GM23338 (cell line): ENCODE data around the gene GM2A. TPM values are rescaled to one million over a fixed set of nuclear protein-coding genes. Genes with fewer than 3 reads are reported as not detected.

Source experiments
- ATAC-seq: fragments of 200-7000 bp; cut with Tn5 transposase; 3 replicates; pipeline ENCODE4 v1.9.1; 2020
- DNase-seq: peaks from one replicate; pipeline ENCODE4 v3.0.0-alpha.2; 2015; ENCODE audit warnings: low spot score
- H2AFZ ChIP-seq: fragments of 200-600 bp; sonication (generic); 2 replicates; pipeline ENCODE4 v1.8.0; 2016; ENCODE audit warnings: antibody characterized with exemption, mild to moderate bottlenecking, moderate library complexity
- H3F3A ChIP-seq: fragments of 200-600 bp; sonication (generic); replicated peaks from 2 replicates; pipeline ENCODE4 v1.8.0; 2017; ENCODE audit warnings: antibody characterized with exemption, mixed run types, low read depth
- H3K27ac ChIP-seq: fragments of 200-600 bp; sonication (generic); 2 replicates; pipeline ENCODE4 v1.6.1; 2016; ENCODE audit warnings: low read depth
- H3K27me3 ChIP-seq: fragments of 200-600 bp; sonication (generic); 2 replicates; pipeline ENCODE4 v1.8.0; 2016; ENCODE audit warnings: mild to moderate bottlenecking, mixed run types, moderate library complexity; ENCODE audit not compliant: insufficient read depth
- H3K36me3 ChIP-seq: fragments of 200-600 bp; sonication (generic); 2 replicates; pipeline ENCODE4 v1.8.0; 2016; ENCODE audit warnings: mild to moderate bottlenecking; ENCODE audit not compliant: insufficient read depth
- H3K4me1 ChIP-seq: fragments of 200-600 bp; sonication (generic); 2 replicates; pipeline ENCODE4 v1.8.0; 2016; ENCODE audit warnings: mild to moderate bottlenecking, moderate library complexity; ENCODE audit not compliant: insufficient read depth
- H3K4me2 ChIP-seq: fragments of 200-600 bp; sonication (generic); 2 replicates; pipeline ENCODE4 v1.7.1; 2017; ENCODE audit warnings: mixed run types
- H3K4me3 ChIP-seq: fragments of 200-600 bp; sonication (generic); 2 replicates; pipeline ENCODE4 v1.6.1; 2016; ENCODE audit warnings: mixed run types
- H3K79me2 ChIP-seq: fragments of 200-600 bp; sonication (generic); replicated peaks from 2 replicates; pipeline ENCODE4 v1.8.0; 2017; ENCODE audit warnings: mild to moderate bottlenecking; ENCODE audit not compliant: insufficient read depth
- H3K9me2 ChIP-seq: fragments of 200-600 bp; sonication (generic); 2 replicates; pipeline ENCODE4 v1.8.0; 2017; ENCODE audit not compliant: insufficient read depth
- H4K20me1 ChIP-seq: fragments of 200-600 bp; sonication (generic); replicated peaks from 2 replicates; pipeline ENCODE4 v1.8.0; 2017; ENCODE audit warnings: mild to moderate bottlenecking; ENCODE audit not compliant: insufficient read depth
- H3K27ac Mint-ChIP-seq: 2 replicates; pipeline ENCODE4 v1.8.0; 2020; ENCODE audit warnings: inconsistent platforms, mild to moderate bottlenecking, moderate library complexity, mixed read lengths
- H3K27me3 Mint-ChIP-seq: 3 replicates; pipeline ENCODE4 v1.8.0; 2022; ENCODE audit warnings: low read depth, mild to moderate bottlenecking, moderate library complexity, mixed read lengths, inconsistent platforms; ENCODE audit not compliant: insufficient read depth, poor library complexity
- H3K36me3 Mint-ChIP-seq: 3 replicates; pipeline ENCODE4 v1.8.0; 2021; ENCODE audit warnings: low read depth, mild to moderate bottlenecking, inconsistent platforms, moderate library complexity, mixed read lengths
- H3K4me1 Mint-ChIP-seq: 3 replicates; pipeline ENCODE4 v1.8.0; 2020; ENCODE audit warnings: mild to moderate bottlenecking, inconsistent platforms, mixed read lengths
- H3K4me3 Mint-ChIP-seq: 3 replicates; pipeline ENCODE4 v1.8.0; 2021; ENCODE audit warnings: moderate library complexity, mild to moderate bottlenecking, inconsistent platforms, mixed read lengths
- H3K9me3 Mint-ChIP-seq: 3 replicates; pipeline ENCODE4 v1.8.0; 2020; ENCODE audit warnings: moderate library complexity, mild to moderate bottlenecking, inconsistent platforms, mixed read lengths
- CREB1 ChIP-seq: fragments of 250-450 bp; sonication (Bioruptor Pico); IDR thresholded peaks from 2 replicates; pipeline ENCODE4 v1.5.0; 2020; ENCODE audit warnings: low read depth, mild to moderate bottlenecking, moderate library complexity
- CTCF ChIP-seq, 2 experiments: fragments of 200-600 bp in 1 of 2; sonication (generic) in 1 of 2; conservative IDR thresholded peaks; 2 replicates each; pipeline versions ENCODE4 v1.5.1 to v1.6.1; 2016 to 2017; ENCODE audit warnings: antibody characterized with exemption in 2 of 2, low read depth in 2 of 2, mild to moderate bottlenecking in 2 of 2, moderate library complexity in 1 of 2
- ETS1 ChIP-seq: IDR thresholded peaks from 2 replicates; pipeline ENCODE4 v1.6.1; 2016; ENCODE audit warnings: antibody characterized with exemption
- EZH2 ChIP-seq: fragments of 200-600 bp; sonication (generic); IDR thresholded peaks from one replicate; pipeline ENCODE4 v1.8.0; 2017; ENCODE audit warnings: antibody characterized with exemption, mild to moderate bottlenecking, low read depth; ENCODE audit not compliant: unreplicated experiment
- EZH2phosphoT487 ChIP-seq: fragments of 200-600 bp; sonication (generic); IDR thresholded peaks from one replicate; pipeline ENCODE4 v1.8.1; 2018; ENCODE audit warnings: antibody characterized with exemption; ENCODE audit not compliant: unreplicated experiment
- JUNB ChIP-seq: IDR thresholded peaks from one replicate; pipeline ENCODE4 v1.6.1; 2016; ENCODE audit warnings: antibody characterized with exemption; ENCODE audit not compliant: unreplicated experiment
- NANOG ChIP-seq: IDR thresholded peaks from 2 replicates; pipeline ENCODE4 v1.6.1; 2016; ENCODE audit warnings: antibody characterized with exemption, borderline replicate concordance
- POLR2AphosphoS5 ChIP-seq: IDR thresholded peaks from 2 replicates; pipeline ENCODE4 v1.6.1; 2016; ENCODE audit warnings: antibody characterized with exemption, low read depth
- REST ChIP-seq: IDR thresholded peaks from one replicate; pipeline ENCODE4 v1.6.1; 2018; ENCODE audit warnings: antibody characterized with exemption; ENCODE audit not compliant: unreplicated experiment
- ZNF114 ChIP-seq: fragments of 250-450 bp; sonication (Bioruptor Pico); IDR thresholded peaks from 2 replicates; pipeline ENCODE4 v1.5.0; 2020; ENCODE audit warnings: mild to moderate bottlenecking, moderate library complexity
- ZNF331 ChIP-seq: fragments of 250-450 bp; sonication (Bioruptor Pico); IDR thresholded peaks from 2 replicates; pipeline ENCODE4 v1.5.0; 2020; ENCODE audit warnings: low read depth, mild to moderate bottlenecking, moderate library complexity
- polyA plus RNA-seq: library from polyadenylated mRNA; unstranded; fragments of >200 nt; fragmentation: Nextera tagmentation; extraction: Ambion mirVana; gene quantifications from 2 replicates; pipeline ENCODE4 v1.2.1, GENCODE V29; 2016
- total RNA-seq: library from RNA; depleted of rRNA; stranded (reverse); fragments of >200 nt; shearing (Covaris generic); gene quantifications from 2 replicates; pipeline ENCODE4 v1.2.3, GENCODE V29; 2014

Gene GM2A
- total and polyA plus RNA-seq, 2 experiments from 2014 or later: 9.8 to 27.8 TPM

GRCh38 chr5:151215546-151215880 is 37.5 kb upstream of the GM2A start:
- no peaks in the 10 kb centered on the region for H3K27me3 ChIP-seq
- no peaks in the 10 kb centered on the region for H3K79me2 ChIP-seq
- no peak overlapping the region for H3K27ac ChIP-seq
- no peaks in the 10 kb centered on the region for H3K9me2 ChIP-seq
- H3K4me1 ChIP-seq: peaks cover 4% of the 10 kb centered on the region; the same call in 1 of the 2 replicates
- peaks cover 8% of the 10 kb centered on the region; the same call in 2 of the 3 replicates for H3K4me1 Mint-ChIP-seq
- H3K36me3 Mint-ChIP-seq: no peaks in the 10 kb centered on the region
- DNase-seq (no peak), ATAC-seq (no peak)
- H3K4me3 Mint-ChIP-seq: no peak overlapping the region
- no peak overlapping the region for H3K4me2 ChIP-seq
- no peaks in the 10 kb centered on the region for H3F3A ChIP-seq
- TF ChIP-seq EZH2: no peak
- no peak for TF ChIP-seq CREB1 (CRISPR knock-in tag)
- TF ChIP-seq REST: no peak
- TF ChIP-seq EZH2phosphoT487: no peak
- TF ChIP-seq ZNF331 (CRISPR knock-in tag): no peak
- no peak for TF ChIP-seq POLR2AphosphoS5
- TF ChIP-seq ZNF114 (CRISPR knock-in tag): no peak
- no peak for TF ChIP-seq CTCF (conservative IDR thresholded peaks at IDR 0.05; ENCODE audit: low read depth in 2 of 2)
- TF ChIP-seq NANOG: no peak
- H3K9me3 Mint-ChIP-seq: no peaks in the 10 kb centered on the region
- H3K27ac Mint-ChIP-seq: no peak overlapping the region
- peaks cover 3% of the 10 kb centered on the region for H3K27me3 Mint-ChIP-seq
- H3K36me3 ChIP-seq: no peaks in the 10 kb centered on the region
- no peak overlapping the region for H2AFZ ChIP-seq
- H4K20me1 ChIP-seq: no peaks in the 10 kb centered on the region
- H3K4me3 ChIP-seq: no peak overlapping the region

GRCh38 chr5:151216781-151217180 is 36.2 kb upstream of the GM2A start:
- DNase-seq (no peak), ATAC-seq (no peak)
- H3K4me2 ChIP-seq: no peak overlapping the region
- H3K36me3 ChIP-seq: no peaks in the 10 kb centered on the region
- Mint-ChIP-seq H3K9me3 (no peaks in the 10 kb centered on the region), H3K27me3 (peaks cover 2% of the 10 kb centered on the region), H3K4me3 (no peak overlapping the region), H3K4me1 (peaks cover 8% of the 10 kb centered on the region; the same call in 2 of the 3 replicates), H3K27ac (no peak overlapping the region), H3K36me3 (no peaks in the 10 kb centered on the region)
- H3K27ac ChIP-seq: no peak overlapping the region
- H3K27me3 ChIP-seq: no peaks in the 10 kb centered on the region
- H2AFZ ChIP-seq: no peak overlapping the region
- no peaks in the 10 kb centered on the region for H3K79me2 ChIP-seq
- H3F3A ChIP-seq: no peaks in the 10 kb centered on the region
- peaks cover 4% of the 10 kb centered on the region; the same call in 1 of the 2 replicates for H3K4me1 ChIP-seq
- H3K9me2 ChIP-seq: no peaks in the 10 kb centered on the region
- no peak overlapping the region for H3K4me3 ChIP-seq
- H4K20me1 ChIP-seq: no peaks in the 10 kb centered on the region
- TF ChIP-seq CREB1 (CRISPR knock-in tag) (no peak), ETS1 (no peak), ZNF331 (CRISPR knock-in tag) (no peak), ZNF114 (CRISPR knock-in tag) (no peak), JUNB (no peak), REST (no peak)
